ENCODE results near the gene CDKL5. TPM values are rescaled to one million over a fixed set of nuclear protein-coding genes. Genes with fewer than 3 reads are reported as not detected.

The CDKL5 gene
- total and polyA plus RNA-seq, 2 experiments from 2014 or later, result 7.5 to 13.7 TPM

DNA sequence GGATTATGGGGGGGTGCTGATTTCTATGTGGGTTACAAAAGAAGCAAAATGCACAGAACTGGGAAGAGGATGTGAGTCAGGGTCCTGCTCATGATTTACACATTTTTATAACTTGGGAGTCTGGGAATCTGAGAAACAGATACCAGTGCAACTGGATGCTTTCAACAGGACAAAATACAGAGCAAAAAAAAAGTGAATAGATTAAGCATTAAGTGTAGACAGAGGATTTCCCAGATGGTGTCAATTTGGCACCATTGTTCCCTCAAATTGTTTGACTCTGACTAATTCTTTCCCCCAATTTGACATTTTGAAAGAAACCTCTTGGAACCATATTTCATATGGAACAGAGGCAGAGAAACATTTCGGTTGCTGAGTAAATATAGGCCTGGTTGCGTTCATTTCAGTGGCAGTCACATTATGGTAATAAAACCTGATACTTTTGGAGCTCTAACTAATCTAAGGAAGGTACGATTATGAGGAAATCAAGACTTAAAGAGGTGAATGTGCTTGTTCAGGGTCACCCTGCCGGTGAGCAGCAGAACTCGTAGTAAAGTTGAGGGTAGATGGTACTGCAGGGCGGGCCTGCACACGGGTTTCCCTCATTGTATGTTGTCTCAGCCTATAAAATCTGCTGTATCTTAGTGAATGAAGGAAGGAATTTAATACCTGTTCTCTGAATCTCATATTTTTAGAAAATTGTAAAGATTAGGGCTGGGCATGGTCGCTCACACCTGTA is 18.7 kb upstream of the CDKL5 start:
- no peaks in the 10 kb centered on the region for H3K9me2 ChIP-seq (ENCODE audit: insufficient read depth)
- DNase-seq (ENCODE audit: low spot score), result no peak
- no peaks in the 10 kb centered on the region for H3K79me2 ChIP-seq (replicated peaks; ENCODE audit: insufficient read depth)
- H3K27me3 ChIP-seq (ENCODE audit: insufficient read depth), result no peaks in the 10 kb centered on the region
- Mint-ChIP-seq H3K27ac (no peak overlapping the region), H3K4me3 (no peak overlapping the region), H3K4me1 (no peaks in the 10 kb centered on the region), H3K27me3 (ENCODE audit: insufficient read depth, low read depth, poor library complexity) (no peaks in the 10 kb centered on the region), H3K36me3 (ENCODE audit: low read depth) (no peaks in the 10 kb centered on the region), H3K9me3 (no peaks in the 10 kb centered on the region; the same call in 2 of the 3 replicates)
- H3K4me2 ChIP-seq, result no peak overlapping the region
- H3K27ac ChIP-seq (ENCODE audit: low read depth), result no peak overlapping the region
- no peaks in the 10 kb centered on the region for H3K36me3 ChIP-seq (ENCODE audit: insufficient read depth)
- no peaks in the 10 kb centered on the region for H3F3A ChIP-seq (replicated peaks; ENCODE audit: low read depth)
- no peaks in the 10 kb centered on the region for H4K20me1 ChIP-seq (replicated peaks; ENCODE audit: insufficient read depth)
- no peak for TF ChIP-seq EZH2phosphoT487 (IDR thresholded peaks at IDR 0.05; ENCODE audit: unreplicated experiment)
- TF ChIP-seq STAT1 (IDR thresholded peaks at IDR 0.05; ENCODE audit: unreplicated experiment), result no peak
- TF ChIP-seq, protein P1, sequence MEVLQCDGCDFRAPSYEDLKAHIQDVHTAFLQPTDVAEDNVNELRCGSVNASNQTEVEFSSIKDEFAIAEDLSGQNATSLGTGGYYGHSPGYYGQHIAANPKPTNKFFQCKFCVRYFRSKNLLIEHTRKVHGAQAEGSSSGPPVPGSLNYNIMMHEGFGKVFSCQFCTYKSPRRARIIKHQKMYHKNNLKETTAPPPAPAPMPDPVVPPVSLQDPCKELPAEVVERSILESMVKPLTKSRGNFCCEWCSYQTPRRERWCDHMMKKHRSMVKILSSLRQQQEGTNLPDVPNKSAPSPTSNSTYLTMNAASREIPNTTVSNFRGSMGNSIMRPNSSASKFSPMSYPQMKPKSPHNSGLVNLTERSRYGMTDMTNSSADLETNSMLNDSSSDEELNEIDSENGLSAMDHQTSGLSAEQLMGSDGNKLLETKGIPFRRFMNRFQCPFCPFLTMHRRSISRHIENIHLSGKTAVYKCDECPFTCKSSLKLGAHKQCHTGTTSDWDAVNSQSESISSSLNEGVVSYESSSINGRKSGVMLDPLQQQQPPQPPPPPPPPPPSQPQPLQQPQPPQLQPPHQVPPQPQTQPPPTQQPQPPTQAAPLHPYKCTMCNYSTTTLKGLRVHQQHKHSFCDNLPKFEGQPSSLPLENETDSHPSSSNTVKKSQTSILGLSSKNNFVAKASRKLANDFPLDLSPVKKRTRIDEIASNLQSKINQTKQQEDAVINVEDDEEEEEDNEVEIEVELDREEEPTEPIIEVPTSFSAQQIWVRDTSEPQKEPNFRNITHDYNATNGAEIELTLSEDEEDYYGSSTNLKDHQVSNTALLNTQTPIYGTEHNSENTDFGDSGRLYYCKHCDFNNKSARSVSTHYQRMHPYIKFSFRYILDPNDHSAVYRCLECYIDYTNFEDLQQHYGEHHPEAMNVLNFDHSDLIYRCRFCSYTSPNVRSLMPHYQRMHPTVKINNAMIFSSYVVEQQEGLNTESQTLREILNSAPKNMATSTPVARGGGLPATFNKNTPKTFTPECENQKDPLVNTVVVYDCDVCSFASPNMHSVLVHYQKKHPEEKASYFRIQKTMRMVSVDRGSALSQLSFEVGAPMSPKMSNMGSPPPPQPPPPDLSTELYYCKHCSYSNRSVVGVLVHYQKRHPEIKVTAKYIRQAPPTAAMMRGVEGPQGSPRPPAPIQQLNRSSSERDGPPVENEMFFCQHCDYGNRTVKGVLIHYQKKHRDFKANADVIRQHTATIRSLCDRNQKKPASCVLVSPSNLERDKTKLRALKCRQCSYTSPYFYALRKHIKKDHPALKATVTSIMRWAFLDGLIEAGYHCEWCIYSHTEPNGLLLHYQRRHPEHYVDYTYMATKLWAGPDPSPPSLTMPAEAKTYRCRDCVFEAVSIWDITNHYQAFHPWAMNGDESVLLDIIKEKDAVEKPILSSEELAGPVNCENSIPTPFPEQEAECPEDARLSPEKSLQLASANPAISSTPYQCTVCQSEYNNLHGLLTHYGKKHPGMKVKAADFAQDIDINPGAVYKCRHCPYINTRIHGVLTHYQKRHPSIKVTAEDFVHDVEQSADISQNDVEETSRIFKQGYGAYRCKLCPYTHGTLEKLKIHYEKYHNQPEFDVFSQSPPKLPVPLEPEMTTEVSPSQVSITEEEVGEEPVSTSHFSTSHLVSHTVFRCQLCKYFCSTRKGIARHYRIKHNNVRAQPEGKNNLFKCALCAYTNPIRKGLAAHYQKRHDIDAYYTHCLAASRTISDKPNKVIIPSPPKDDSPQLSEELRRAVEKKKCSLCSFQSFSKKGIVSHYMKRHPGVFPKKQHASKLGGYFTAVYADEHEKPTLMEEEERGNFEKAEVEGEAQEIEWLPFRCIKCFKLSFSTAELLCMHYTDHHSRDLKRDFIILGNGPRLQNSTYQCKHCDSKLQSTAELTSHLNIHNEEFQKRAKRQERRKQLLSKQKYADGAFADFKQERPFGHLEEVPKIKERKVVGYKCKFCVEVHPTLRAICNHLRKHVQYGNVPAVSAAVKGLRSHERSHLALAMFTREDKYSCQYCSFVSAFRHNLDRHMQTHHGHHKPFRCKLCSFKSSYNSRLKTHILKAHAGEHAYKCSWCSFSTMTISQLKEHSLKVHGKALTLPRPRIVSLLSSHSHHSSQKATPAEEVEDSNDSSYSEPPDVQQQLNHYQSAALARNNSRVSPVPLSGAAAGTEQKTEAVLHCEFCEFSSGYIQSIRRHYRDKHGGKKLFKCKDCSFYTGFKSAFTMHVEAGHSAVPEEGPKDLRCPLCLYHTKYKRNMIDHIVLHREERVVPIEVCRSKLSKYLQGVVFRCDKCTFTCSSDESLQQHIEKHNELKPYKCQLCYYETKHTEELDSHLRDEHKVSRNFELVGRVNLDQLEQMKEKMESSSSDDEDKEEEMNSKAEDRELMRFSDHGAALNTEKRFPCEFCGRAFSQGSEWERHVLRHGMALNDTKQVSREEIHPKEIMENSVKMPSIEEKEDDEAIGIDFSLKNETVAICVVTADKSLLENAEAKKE (CRISPR knock-in tag; IDR thresholded peaks at IDR 0.05), result no peak
- TF ChIP-seq, protein P2, sequence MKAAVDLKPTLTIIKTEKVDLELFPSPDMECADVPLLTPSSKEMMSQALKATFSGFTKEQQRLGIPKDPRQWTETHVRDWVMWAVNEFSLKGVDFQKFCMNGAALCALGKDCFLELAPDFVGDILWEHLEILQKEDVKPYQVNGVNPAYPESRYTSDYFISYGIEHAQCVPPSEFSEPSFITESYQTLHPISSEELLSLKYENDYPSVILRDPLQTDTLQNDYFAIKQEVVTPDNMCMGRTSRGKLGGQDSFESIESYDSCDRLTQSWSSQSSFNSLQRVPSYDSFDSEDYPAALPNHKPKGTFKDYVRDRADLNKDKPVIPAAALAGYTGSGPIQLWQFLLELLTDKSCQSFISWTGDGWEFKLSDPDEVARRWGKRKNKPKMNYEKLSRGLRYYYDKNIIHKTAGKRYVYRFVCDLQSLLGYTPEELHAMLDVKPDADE (IDR thresholded peaks at IDR 0.05), result no peak
- no peak for TF ChIP-seq ZNF114 (CRISPR knock-in tag; IDR thresholded peaks at IDR 0.05)
- H2AFZ ChIP-seq, result no peak overlapping the region
- no peak overlapping the region for H3K4me3 ChIP-seq
- no peaks in the 10 kb centered on the region for H3K4me1 ChIP-seq (ENCODE audit: insufficient read depth)
- no peak for ATAC-seq

All from GM23338 (cell line).